Kidney epithelial cell (primary cell): ENCODE data around the gene SLC22A3. TPM values are rescaled to one million over a fixed set of nuclear protein-coding genes. Genes with fewer than 3 reads are reported as not detected.

ENCODE experiments used
- DNase-seq: peaks from one replicate; pipeline ENCODE4 v3.0.0-alpha.2; 2010; ENCODE audit warnings: low read depth
- H3K27me3 ChIP-seq: 2 replicates; pipeline ENCODE4 v1.6.0; 2011; ENCODE audit warnings: low read length; ENCODE audit not compliant: control insufficient read depth, insufficient read depth
- H3K36me3 ChIP-seq: 2 replicates; pipeline ENCODE4 v1.5.1; 2011; ENCODE audit warnings: low read length; ENCODE audit not compliant: control insufficient read depth, insufficient read depth
- H3K4me3 ChIP-seq: 2 replicates; pipeline ENCODE4 v1.5.1; 2011; ENCODE audit warnings: low read depth, mild to moderate bottlenecking, control low read depth, low read length
- CTCF ChIP-seq: IDR thresholded peaks from 2 replicates; pipeline ENCODE4 v1.5.1; 2011; ENCODE audit warnings: mild to moderate bottlenecking, moderate library complexity, low read length, control low read depth, inconsistent platforms; ENCODE audit not compliant: insufficient read depth, poor library complexity, severe bottlenecking
- total RNA-seq: library from RNA; depleted of rRNA; stranded (reverse); fragments of >200 nt; gene quantifications from 2 replicates; pipeline ENCODE4 v1.2.3, GENCODE V29; 2015

SLC22A3 gene
- total RNA-seq, 1 donor from 2014 or later, result 5.8 TPM

GRCh38 chr6:160428818-160429619 is 80.8 kb downstream of the SLC22A3 start:
- H3K27me3 ChIP-seq, result no peaks in the 10 kb centered on the region
- TF ChIP-seq CTCF, result no peak
- no peak overlapping the region for H3K4me3 ChIP-seq
- no peaks in the 10 kb centered on the region for H3K36me3 ChIP-seq
- DNase-seq, result no peak

GRCh38 chr6:160429620-160429895 is 81.4 kb downstream of the SLC22A3 start:
- TF ChIP-seq CTCF, result no peak
- H3K36me3 ChIP-seq, result no peaks in the 10 kb centered on the region
- H3K27me3 ChIP-seq, result no peaks in the 10 kb centered on the region
- H3K4me3 ChIP-seq, result no peak overlapping the region
- DNase-seq, result no peak

GRCh38 chr6:160430203-160430602 is 82.0 kb downstream of the SLC22A3 start:
- Histone ChIP-seq H3K27me3 (no peaks in the 10 kb centered on the region), H3K4me3 (no peak overlapping the region), H3K36me3 (no peaks in the 10 kb centered on the region)
- DNase-seq, result no peak
- TF ChIP-seq CTCF, result no peak

- TF ChIP-seq CTCF, result no peak
- Histone ChIP-seq H3K36me3 (no peaks in the 10 kb centered on the region), H3K4me3 (no peak overlapping the region), H3K27me3 (no peaks in the 10 kb centered on the region)
- DNase-seq, result no peak
Observed at GRCh38 chr6:160430751-160431150, 82.6 kb downstream of the SLC22A3 start.

- DNase-seq, result no peak
- Histone ChIP-seq H3K36me3 (no peaks in the 10 kb centered on the region), H3K4me3 (no peak overlapping the region), H3K27me3 (no peaks in the 10 kb centered on the region)
- no peak for TF ChIP-seq CTCF
Observed at GRCh38 chr6:160431226-160431625, 83.0 kb downstream of the SLC22A3 start.

GRCh38 chr6:160431791-160432404 is 83.7 kb downstream of the SLC22A3 start:
- no peak overlapping the region for H3K4me3 ChIP-seq
- no peak for TF ChIP-seq CTCF
- DNase-seq, result no peak
- H3K27me3 ChIP-seq, result no peaks in the 10 kb centered on the region
- H3K36me3 ChIP-seq, result no peaks in the 10 kb centered on the region
